K562 (cell line): ENCODE data around the gene ANGEL2. TPM values are rescaled to one million over a fixed set of nuclear protein-coding genes. Genes with fewer than 3 reads are reported as not detected.
A peak's percentile ranks its signal among the peaks of the same experiment; 100 is the strongest.

ENCODE experiments used
- ARNT ChIP-seq, 2 experiments: fragments of 450-650 bp; IDR thresholded peaks; 2 replicates each; pipeline ENCODE4 v1.6.1; 2016; ENCODE audit warnings: mild to moderate bottlenecking in 1 of 2
- CUX1 ChIP-seq: fragments of 200-800 bp; sonication (Bioruptor generic); IDR thresholded peaks from 2 replicates; pipeline ENCODE4 v1.6.1; 2016; ENCODE audit warnings: missing genetic modification characterization, missing compliant biosample characterization
- GABPA ChIP-seq: fragments of 200-800 bp; sonication (Bioruptor generic); conservative IDR thresholded peaks from 2 replicates; pipeline ENCODE4 v1.6.1; 2016; ENCODE audit warnings: low read depth, missing genetic modification characterization, missing compliant biosample characterization
- GMEB1 ChIP-seq: fragments of 250-450 bp; sonication (Bioruptor Pico); IDR thresholded peaks from 2 replicates; pipeline ENCODE4 v1.4.0; 2020; ENCODE audit warnings: mild to moderate bottlenecking
- HEY1 ChIP-seq: fragments of 250-450 bp; sonication (Bioruptor Pico); IDR thresholded peaks from 2 replicates; pipeline ENCODE4 v1.5.0; 2020; ENCODE audit warnings: mild to moderate bottlenecking, moderate library complexity, borderline replicate concordance
- MAFK ChIP-seq: IDR thresholded peaks from 2 replicates; pipeline ENCODE4 v1.6.1; 2011; ENCODE audit warnings: low read length, improper control_type of control experiment
- MEF2D ChIP-seq: conservative IDR thresholded peaks from 2 replicates; pipeline ENCODE4 v1.6.1; 2016; ENCODE audit warnings: low read depth, missing genetic modification characterization, missing compliant biosample characterization
- NFE2 ChIP-seq: IDR thresholded peaks from 2 replicates; pipeline ENCODE4 v1.6.1; 2014; ENCODE audit warnings: antibody characterized with exemption, low read depth
- NFRKB ChIP-seq: fragments of 450-650 bp; IDR thresholded peaks from 2 replicates; pipeline ENCODE4 v1.6.1; 2016; ENCODE audit warnings: low read depth
- POLR2A ChIP-seq: fragments of 450-650 bp; conservative IDR thresholded peaks from 2 replicates; pipeline ENCODE4 v1.6.1; 2016
- RBM39 ChIP-seq: fragments of 200-400 bp; formaldehyde crosslinking; optimal IDR thresholded peaks from 2 replicates; pipeline ENCODE3; 2018; ENCODE audit warnings: low read depth, low read length
- TAF9B ChIP-seq: fragments of 450-650 bp; IDR thresholded peaks from 2 replicates; pipeline ENCODE4 v1.6.1; 2018; ENCODE audit warnings: mild to moderate bottlenecking; ENCODE audit not compliant: partially characterized antibody
- THRAP3 ChIP-seq: fragments of 450-650 bp; IDR thresholded peaks from 2 replicates; pipeline ENCODE4 v1.6.1; 2016; ENCODE audit warnings: mild to moderate bottlenecking, inconsistent platforms, borderline replicate concordance
- TSC22D4 ChIP-seq: fragments of 450-650 bp; IDR thresholded peaks from 2 replicates; pipeline ENCODE4 v1.6.1; 2016; ENCODE audit warnings: missing genetic modification characterization, missing biosample characterization, control low read depth
- U2AF2 ChIP-seq: fragments of 200-400 bp; formaldehyde crosslinking; optimal IDR thresholded peaks from 2 replicates; pipeline ENCODE3; 2017; ENCODE audit warnings: low read depth, mild to moderate bottlenecking, low read length
- ZNF175 ChIP-seq: fragments of 200-800 bp; sonication (Bioruptor generic); IDR thresholded peaks from 2 replicates; pipeline ENCODE4 v1.6.1; 2016; ENCODE audit warnings: low read depth, mild to moderate bottlenecking, missing genetic modification characterization, missing compliant biosample characterization
- ZNF449 ChIP-seq: fragments of 250-450 bp; sonication (Bioruptor Pico); IDR thresholded peaks from 2 replicates; pipeline ENCODE4 v1.8.0; 2022; ENCODE audit warnings: moderate library complexity, mild to moderate bottlenecking, inconsistent platforms
- ZNF77 ChIP-seq: fragments of 250-450 bp; sonication (Bioruptor Pico); IDR thresholded peaks from 2 replicates; pipeline ENCODE4 v1.5.0; 2020
- ZSCAN29 ChIP-seq: fragments of 450-650 bp; IDR thresholded peaks from 2 replicates; pipeline ENCODE4 v1.6.1; 2017
- polyA plus RNA-seq, 8 experiments: library from polyadenylated mRNA; depleted of rRNA in 4 of 8; stranded (reverse) in 5 of 8; unstranded in 3 of 8; fragments of >200 nt; fragmentation: Nextera tagmentation in 2 of 8; fragmentation: Illumina TruSeq in 1 of 8; extraction: Ambion mirVana in 2 of 8; extraction: Trizol in 1 of 8; gene quantifications; 2 replicates each; pipeline versions ENCODE4 v1.2.1 to v1.2.3, GENCODE V29; 2011 to 2014; ENCODE audit warnings: inconsistent platforms in 1 of 8, missing spikeins in 1 of 8
- total RNA-seq, 7 experiments: library from RNA; depleted of rRNA in 6 of 7; stranded (reverse); fragments of >200 nt in 6 of 7; fragmentation: Illumina TruSeq in 2 of 7; extraction: Trizol in 2 of 7; gene quantifications; 2 replicates each; pipeline versions ENCODE4 v1.2.1 to v1.2.3, GENCODE V29; 2011 to 2021; ENCODE audit warnings: low replicate concordance in 1 of 7
- TF ChIP-seq, protein P1 (sequence below): sonication (generic); formaldehyde crosslinking; IDR thresholded peaks from 2 replicates; pipeline ENCODE4 v1.8.0; 2022; ENCODE audit warnings: missing genetic modification reagents, mild to moderate bottlenecking, borderline replicate concordance

The ANGEL2 gene
- total and polyA plus RNA-seq, 9 of the 15 experiments (the other 6 are each of a cell fraction or from before 2014, with no cell fraction given) = 6.8 to 34.6 (median 26.2) TPM

GRCh38 chr1:213050745-213051126 lies 35.1 kb upstream of the ANGEL2 start (continued):
- TF ChIP-seq CUX1 (no peak), MAFK (0 out of 2 replicates have a peak, but pooled peaks have one; percentile 2), THRAP3 (peak; percentile 79; the same call in 1 of the 2 replicates), NFRKB (peak; percentile 85), TAF9B (peak; percentile 56), RBM39 (no peak), ZNF175 (CRISPR knock-in tag) (0 out of 2 replicates have a peak, but pooled peaks have one; percentile 64), NFE2 (no peak), GMEB1 (CRISPR knock-in tag) (no peak), HEY1 (CRISPR knock-in tag) (0 out of 2 replicates have a peak, but pooled peaks have one; percentile 3), POLR2A (no peak), MEF2D (tag) (peak; percentile 35; the same call in 1 of the 2 replicates), GABPA (tag) (0 out of 2 replicates have a peak, but pooled peaks have one; percentile 75), TSC22D4 (no peak), ZSCAN29 (no peak), ZNF77 (CRISPR knock-in tag) (no peak), ZNF449 (CRISPR knock-in tag) (no peak), ARNT (IDR thresholded peaks at IDR 0.05) (0 out of 4 replicates have a peak, but pooled peaks of 1 of the 2 experiments have one; percentile 84), U2AF2 (no peak)
- TF ChIP-seq, protein P1, sequence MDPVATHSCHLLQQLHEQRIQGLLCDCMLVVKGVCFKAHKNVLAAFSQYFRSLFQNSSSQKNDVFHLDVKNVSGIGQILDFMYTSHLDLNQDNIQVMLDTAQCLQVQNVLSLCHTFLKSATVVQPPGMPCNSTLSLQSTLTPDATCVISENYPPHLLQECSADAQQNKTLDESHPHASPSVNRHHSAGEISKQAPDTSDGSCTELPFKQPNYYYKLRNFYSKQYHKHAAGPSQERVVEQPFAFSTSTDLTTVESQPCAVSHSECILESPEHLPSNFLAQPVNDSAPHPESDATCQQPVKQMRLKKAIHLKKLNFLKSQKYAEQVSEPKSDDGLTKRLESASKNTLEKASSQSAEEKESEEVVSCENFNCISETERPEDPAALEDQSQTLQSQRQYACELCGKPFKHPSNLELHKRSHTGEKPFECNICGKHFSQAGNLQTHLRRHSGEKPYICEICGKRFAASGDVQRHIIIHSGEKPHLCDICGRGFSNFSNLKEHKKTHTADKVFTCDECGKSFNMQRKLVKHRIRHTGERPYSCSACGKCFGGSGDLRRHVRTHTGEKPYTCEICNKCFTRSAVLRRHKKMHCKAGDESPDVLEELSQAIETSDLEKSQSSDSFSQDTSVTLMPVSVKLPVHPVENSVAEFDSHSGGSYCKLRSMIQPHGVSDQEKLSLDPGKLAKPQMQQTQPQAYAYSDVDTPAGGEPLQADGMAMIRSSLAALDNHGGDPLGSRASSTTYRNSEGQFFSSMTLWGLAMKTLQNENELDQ (CRISPR knock-in tag) = no peak
